Thymus (tissue), 14 donors: ENCODE measurements around the gene CDH22. TPM values are rescaled to one million over a fixed set of nuclear protein-coding genes. Genes with fewer than 3 reads are reported as not detected.
A peak's percentile ranks its signal among the peaks of the same experiment; 100 is the strongest.

Experiments used
- DNase-seq, 9 donors: peaks; one replicate each; pipeline ENCODE4 v3.0.0-alpha.2; 2013; ENCODE audit warnings: low spot score in 9 of 9, low read depth in 6 of 9, missing footprints in 1 of 9
- H3K27ac ChIP-seq, 2 donors: one replicate each; pipeline ENCODE4 v1.5.1; 2013; ENCODE audit warnings: control low read depth in 1 of 2, low read depth in 1 of 2, low read length in 1 of 2, mild to moderate bottlenecking in 1 of 2, moderate library complexity in 1 of 2
- H3K27me3 ChIP-seq, 2 donors: one replicate each; pipeline ENCODE4 v1.5.1; 2013; ENCODE audit warnings: low read length in 1 of 2; ENCODE audit not compliant: control insufficient read depth in 2 of 2, insufficient read depth in 1 of 2
- H3K36me3 ChIP-seq, 2 donors: one replicate each; pipeline ENCODE4 v1.5.1; 2013; ENCODE audit warnings: low read length in 1 of 2, mild to moderate bottlenecking in 1 of 2, moderate library complexity in 1 of 2; ENCODE audit not compliant: control insufficient read depth in 2 of 2, insufficient read depth in 2 of 2
- H3K4me1 ChIP-seq, 2 donors: one replicate each; pipeline ENCODE4 v1.5.1; 2013; ENCODE audit warnings: low read length in 2 of 2; ENCODE audit not compliant: control insufficient read depth in 2 of 2, insufficient read depth in 2 of 2
- H3K4me3 ChIP-seq, 2 donors: one replicate each; pipeline ENCODE4 v1.5.1; 2013; ENCODE audit warnings: low read length in 2 of 2, control low read depth in 1 of 2, mild to moderate bottlenecking in 1 of 2
- H3K9me3 ChIP-seq, 2 donors: one replicate each; pipeline ENCODE4 v1.5.1; 2013; ENCODE audit warnings: low read length in 1 of 2, mild to moderate bottlenecking in 1 of 2; ENCODE audit not compliant: control insufficient read depth in 2 of 2, insufficient read depth in 1 of 2
- WGBS: extraction: QIAGEN DNeasy Blood & Tissue Kit; methylation state at CpG from one replicate; pipeline ENCODE4 v1.1.7; 2013; 5-methylcytosine and 5-hydroxymethylcytosine counted together
- long read RNA-seq, 10 donors: transcript quantifications; one replicate each; lab custom pipeline, GENCODE V29; 2026
- polyA plus RNA-seq: library from polyadenylated mRNA; stranded (reverse); fragments of 200-250 nt; gene quantifications from one replicate; pipeline ENCODE4 v1.2.3, GENCODE V29; 2013
- total RNA-seq: library from RNA; stranded (reverse); fragments of 120-200 nt; gene quantifications from one replicate; pipeline ENCODE4 v1.2.4, GENCODE V29; 2013
- donor health status: healthy.

The CDH22 gene
- total RNA-seq: 0.05 TPM
- polyA plus RNA-seq: 0.11 TPM
- long read RNA-seq, donor 1: 0 reads
- long read RNA-seq, donor 2: 0 reads
- long read RNA-seq, donor 3: 0 reads
- long read RNA-seq, donor 4: 0 reads
- long read RNA-seq, donor 5: 0 reads
- long read RNA-seq, donor 6: 0 reads
- long read RNA-seq, donor 7: 0 reads
- long read RNA-seq, donor 8: 0 reads
- long read RNA-seq, donor 9: 0 reads
- long read RNA-seq, donor 10: 0 reads

GRCh38 chr20:46308258-46309157 lies at the start of gene CDH22:
TSS of gene CDH22 (minus strand) at chr20:46308498. CDS start at chr20:46251294, 57,204 bp downstream.
- Histone ChIP-seq H3K27ac (no peak within 1 kb of the TSS), H3K9me3 (no peaks in the 10 kb centered on the region), H3K4me1 (no peaks in the 10 kb centered on the region), H3K36me3 (no peaks in the 10 kb centered on the region), H3K4me3 (peak within 1 kb of the TSS in 1 of 2 donors; percentile 22), H3K27me3 (peaks cover 56 to 94% of the 10 kb centered on the region in 2 donors)
- WGBS: 2% methylated on average over 73 of the region's 74 CpGs
- no peak for DNase-seq

GRCh38 chr20:46357030-46357514 lies 48.8 kb upstream of the CDH22 start:
- DNase-seq: no peak
- H3K9me3 ChIP-seq: no peaks in the 10 kb centered on the region
- no peaks in the 10 kb centered on the region for H3K27me3 ChIP-seq
- peaks cover 0 to 8% of the 10 kb centered on the region in 2 donors for H3K4me1 ChIP-seq
- WGBS: 47% methylated on average over 13 of the region's 13 CpGs
- H3K4me3 ChIP-seq: no peak overlapping the region
- H3K27ac ChIP-seq: no peak overlapping the region
- H3K36me3 ChIP-seq: peaks cover 19 to 50% of the 10 kb centered on the region in 2 donors

- Histone ChIP-seq H3K4me3 (no peak overlapping the region), H3K36me3 (peaks cover 18 to 56% of the 10 kb centered on the region in 2 donors), H3K9me3 (no peaks in the 10 kb centered on the region), H3K27ac (no peak overlapping the region), H3K27me3 (no peaks in the 10 kb centered on the region), H3K4me1 (peaks cover 0 to 3% of the 10 kb centered on the region in 2 donors)
- no peak for DNase-seq
- 94% methylated on average over 23 of the region's 23 CpGs for WGBS
Observed at GRCh38 chr20:46356195-46357029, 48.1 kb upstream of the CDH22 start.

GRCh38 chr20:46355778-46356177 lies 47.5 kb upstream of the CDH22 start:
- 98% methylated on average over 7 of the region's 7 CpGs for WGBS
- Histone ChIP-seq H3K27ac (no peak overlapping the region), H3K9me3 (no peaks in the 10 kb centered on the region), H3K27me3 (no peaks in the 10 kb centered on the region), H3K36me3 (peaks cover 18 to 62% of the 10 kb centered on the region in 2 donors), H3K4me3 (no peak overlapping the region), H3K4me1 (peaks cover 0 to 1% of the 10 kb centered on the region in 2 donors)
- no peak for DNase-seq

- Histone ChIP-seq H3K27ac (no peak overlapping the region), H3K4me1 (peaks cover 0 to 8% of the 10 kb centered on the region in 2 donors), H3K36me3 (peaks cover 18 to 69% of the 10 kb centered on the region in 2 donors), H3K4me3 (no peak overlapping the region), H3K27me3 (no peaks in the 10 kb centered on the region), H3K9me3 (no peaks in the 10 kb centered on the region)
- DNase-seq: no peak
- 97% methylated on average over 20 of the region's 20 CpGs for WGBS
Observed at GRCh38 chr20:46354920-46355654, 46.8 kb upstream of the CDH22 start.

DNA sequence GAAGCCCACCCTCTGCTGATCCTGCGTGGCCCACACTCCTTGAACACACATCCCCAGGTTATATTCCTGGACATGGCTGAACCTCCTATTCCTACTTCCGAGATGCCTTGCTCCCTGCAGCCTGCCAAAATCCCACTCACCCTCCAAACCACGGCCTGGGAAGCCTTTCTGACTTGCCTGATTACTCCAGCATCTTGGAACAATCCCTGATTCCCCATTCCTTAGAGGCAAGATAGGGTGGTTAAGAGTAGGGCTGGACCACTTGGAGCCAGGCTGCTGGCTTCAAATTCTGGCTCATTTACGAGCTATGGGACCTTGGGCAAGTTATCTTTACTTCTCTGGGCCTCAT lies 45.9 kb upstream of the CDH22 start:
- no peaks in the 10 kb centered on the region for H3K27me3 ChIP-seq
- H3K36me3 ChIP-seq: peaks cover 21 to 68% of the 10 kb centered on the region in 2 donors
- DNase-seq: no peak
- WGBS: 97% methylated on average over 4 of the region's 4 CpGs
- no peak overlapping the region for H3K4me3 ChIP-seq
- H3K4me1 ChIP-seq: peaks cover 0 to 17% of the 10 kb centered on the region in 2 donors
- H3K9me3 ChIP-seq: no peaks in the 10 kb centered on the region
- no peak overlapping the region for H3K27ac ChIP-seq

DNA sequence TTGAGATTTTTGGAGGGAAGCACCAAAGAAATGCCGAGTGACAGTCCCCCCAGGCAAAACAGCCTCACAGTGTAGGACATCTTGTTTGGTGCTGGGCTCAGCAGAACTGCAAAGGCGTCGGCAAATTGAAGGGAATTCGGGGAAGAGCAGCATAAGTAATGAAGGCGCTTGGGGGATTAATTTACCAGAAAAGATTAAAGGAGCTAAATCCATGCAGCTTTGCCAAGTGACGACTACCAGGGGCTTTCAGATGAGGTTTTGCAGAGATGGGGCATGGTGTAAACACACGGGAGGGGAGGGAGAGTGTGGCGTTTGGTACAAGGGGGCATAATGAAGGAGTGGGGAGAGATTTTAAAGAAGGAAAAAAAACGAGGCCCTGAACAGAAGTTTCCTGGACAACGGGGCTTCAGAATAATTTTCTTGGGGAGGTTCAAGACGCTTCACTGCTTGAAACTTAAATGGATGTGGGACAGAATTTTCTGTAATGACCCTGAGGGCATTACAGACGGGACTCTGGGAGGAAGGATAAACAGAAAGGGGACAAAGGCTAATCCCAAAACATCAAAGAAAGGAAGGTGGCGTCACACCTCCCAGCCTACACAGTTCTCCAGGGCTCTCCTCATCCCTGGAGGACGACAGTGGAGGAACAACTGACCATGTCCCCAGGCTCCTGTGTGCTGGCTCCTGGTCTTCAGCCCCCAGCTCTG lies 45.4 kb upstream of the CDH22 start:
- Histone ChIP-seq H3K36me3 (peaks cover 21 to 63% of the 10 kb centered on the region in 2 donors), H3K4me1 (peaks cover 0 to 22% of the 10 kb centered on the region in 2 donors), H3K27ac (no peak overlapping the region), H3K9me3 (no peaks in the 10 kb centered on the region), H3K4me3 (no peak overlapping the region), H3K27me3 (no peaks in the 10 kb centered on the region)
- WGBS: 96% methylated on average over 14 of the region's 14 CpGs
- no peak for DNase-seq

- peaks cover 0 to 23% of the 10 kb centered on the region in 2 donors for H3K4me1 ChIP-seq
- H3K27me3 ChIP-seq: no peaks in the 10 kb centered on the region
- no peak overlapping the region for H3K27ac ChIP-seq
- DNase-seq: no peak
- H3K4me3 ChIP-seq: no peak overlapping the region
- peaks cover 19 to 54% of the 10 kb centered on the region in 2 donors for H3K36me3 ChIP-seq
- 94% methylated on average over 18 of the region's 18 CpGs for WGBS
- no peaks in the 10 kb centered on the region for H3K9me3 ChIP-seq
Observed at GRCh38 chr20:46352370-46352938, 44.2 kb upstream of the CDH22 start.
